HEK293 (cell line): Measurements from ENCODE around the gene TREM1.

Experiments used
- CTCF ChIA-PET: fragments of 350-600 bp; formaldehyde crosslinking; extraction: SDS; loops from one replicate; lab custom pipeline; 2021; ENCODE audit warnings: antibody characterized with exemption; lab: Yijun Ruan, JAX
- POLR2A ChIA-PET: fragments of 300-600 bp; formaldehyde crosslinking; extraction: SDS; loops from one replicate; lab custom pipeline; 2020; ENCODE audit warnings: antibody characterized with exemption, inconsistent platforms; lab: Yijun Ruan, JAX
- H3K27ac ChIP-seq: fragments of 200-500 bp; sonication (Bioruptor generic); 2 replicates; pipeline ENCODE4 v1.5.1; 2014; ENCODE audit warnings: low read depth, low read length, control low read depth, inconsistent platforms; ENCODE audit errors: extremely low read depth
- H3K36me3 ChIP-seq, 2 experiments: fragments of 200-500 bp in 1 of 2; sonication (Bioruptor generic) in 1 of 2; 1 replicate in 1 of 2; 2 replicates in 1 of 2; pipeline ENCODE4 v1.5.1; 2014 to 2017; ENCODE audit warnings: inconsistent platforms in 2 of 2, low read length in 2 of 2; ENCODE audit not compliant: control insufficient read depth in 2 of 2, insufficient read depth in 1 of 2
- H3K4me1 ChIP-seq: fragments of 200-500 bp; sonication (Bioruptor generic); 2 replicates; pipeline ENCODE4 v1.5.1; 2014; ENCODE audit warnings: mild to moderate bottlenecking, low read length, inconsistent platforms; ENCODE audit not compliant: control insufficient read depth, insufficient read depth
- H3K4me3 ChIP-seq: 2 replicates; pipeline ENCODE4 v1.5.1; 2011; ENCODE audit warnings: low read depth, mild to moderate bottlenecking, control low read depth, low read length, moderate library complexity
- H3K9me3 ChIP-seq: fragments of 200-500 bp; sonication (Bioruptor generic); 2 replicates; pipeline ENCODE4 v1.5.1; 2014; ENCODE audit warnings: low read depth, low read length, inconsistent platforms; ENCODE audit not compliant: control insufficient read depth, insufficient read depth
- CTCF ChIP-seq: fragments of 450-650 bp; formaldehyde crosslinking; IDR thresholded peaks from 2 replicates; pipeline ENCODE4 v1.5.1; 2016; ENCODE audit warnings: missing biosample characterization, missing genetic modification characterization
- KLF17 ChIP-seq: fragments of 450-650 bp; formaldehyde crosslinking; IDR thresholded peaks from 2 replicates; pipeline ENCODE4 v1.5.1; 2016; ENCODE audit warnings: missing biosample characterization, missing genetic modification characterization
- MYNN ChIP-seq: fragments of 450-650 bp; formaldehyde crosslinking; IDR thresholded peaks from 2 replicates; pipeline ENCODE4 v1.5.1; 2016; ENCODE audit warnings: missing biosample characterization, missing genetic modification characterization, borderline replicate concordance
- PRDM10 ChIP-seq: fragments of 450-650 bp; formaldehyde crosslinking; IDR thresholded peaks from 2 replicates; pipeline ENCODE4 v1.5.1; 2016; ENCODE audit warnings: missing biosample characterization, missing genetic modification characterization
- PRDM4 ChIP-seq: fragments of 450-650 bp; formaldehyde crosslinking; IDR thresholded peaks from 2 replicates; pipeline ENCODE4 v1.5.1; 2017; ENCODE audit warnings: missing biosample characterization, missing genetic modification characterization
- REST ChIP-seq: fragments of 450-650 bp; formaldehyde crosslinking; IDR thresholded peaks from 2 replicates; pipeline ENCODE4 v1.5.1; 2016; ENCODE audit warnings: missing biosample characterization, missing genetic modification characterization
- SCRT1 ChIP-seq: fragments of 450-650 bp; formaldehyde crosslinking; IDR thresholded peaks from 2 replicates; pipeline ENCODE4 v1.5.1; 2016; ENCODE audit warnings: missing biosample characterization, missing genetic modification characterization, borderline replicate concordance
- SCRT2 ChIP-seq: fragments of 450-650 bp; formaldehyde crosslinking; IDR thresholded peaks from 2 replicates; pipeline ENCODE4 v1.5.1; 2016; ENCODE audit warnings: missing biosample characterization, missing genetic modification characterization
- ZFHX2 ChIP-seq: fragments of 450-650 bp; formaldehyde crosslinking; conservative IDR thresholded peaks from 2 replicates; pipeline ENCODE4 v1.5.1; 2016; ENCODE audit warnings: missing biosample characterization, missing genetic modification characterization
- ZIC2 ChIP-seq: fragments of 450-650 bp; formaldehyde crosslinking; IDR thresholded peaks from 2 replicates; pipeline ENCODE4 v1.5.1; 2016; ENCODE audit warnings: missing biosample characterization, missing genetic modification characterization
- ZNF548 ChIP-seq: fragments of 450-650 bp; formaldehyde crosslinking; IDR thresholded peaks from 2 replicates; pipeline ENCODE4 v1.5.1; 2016; ENCODE audit warnings: missing biosample characterization, missing genetic modification characterization
- ZNF747 ChIP-seq: fragments of 450-650 bp; formaldehyde crosslinking; IDR thresholded peaks from 2 replicates; pipeline ENCODE4 v1.5.1; 2016; ENCODE audit warnings: missing biosample characterization, missing genetic modification characterization
- ZSCAN23 ChIP-seq: fragments of 450-650 bp; formaldehyde crosslinking; IDR thresholded peaks from 2 replicates; pipeline ENCODE4 v1.5.1; 2016; ENCODE audit warnings: missing biosample characterization, missing genetic modification characterization
- TF ChIP-seq, protein P1 (sequence below): fragments of 450-650 bp; formaldehyde crosslinking; IDR thresholded peaks from 2 replicates; pipeline ENCODE4 v1.5.1; 2016; ENCODE audit warnings: missing biosample characterization, missing genetic modification characterization

Gene TREM1

GRCh38 chr6:41294214-41294872 is 7.9 kb upstream of the TREM1 start:
- ChIA-PET CTCF (interaction anchor here (0.6 to 2.6 kb wide), 3 partner anchors 13 to 448 kb away, joined by 3 to 11 read pairs (median 4); no protein-coding TSS in a partner anchor), POLR2A (no interaction called here)
- Histone ChIP-seq H3K27ac (no peak overlapping the region), H3K4me3 (no peak overlapping the region), H3K36me3 (no peaks in the 10 kb centered on the region), H3K9me3 (no peaks in the 10 kb centered on the region), H3K4me1 (no peaks in the 10 kb centered on the region)
- TF ChIP-seq ZIC2 (tag by site-specific recombination) (peak; percentile 92), ZFHX2 (tag by site-specific recombination) (peak; percentile 61; the same call in 1 of the 2 replicates), REST (peak; percentile 55)
- TF ChIP-seq, protein P1, sequence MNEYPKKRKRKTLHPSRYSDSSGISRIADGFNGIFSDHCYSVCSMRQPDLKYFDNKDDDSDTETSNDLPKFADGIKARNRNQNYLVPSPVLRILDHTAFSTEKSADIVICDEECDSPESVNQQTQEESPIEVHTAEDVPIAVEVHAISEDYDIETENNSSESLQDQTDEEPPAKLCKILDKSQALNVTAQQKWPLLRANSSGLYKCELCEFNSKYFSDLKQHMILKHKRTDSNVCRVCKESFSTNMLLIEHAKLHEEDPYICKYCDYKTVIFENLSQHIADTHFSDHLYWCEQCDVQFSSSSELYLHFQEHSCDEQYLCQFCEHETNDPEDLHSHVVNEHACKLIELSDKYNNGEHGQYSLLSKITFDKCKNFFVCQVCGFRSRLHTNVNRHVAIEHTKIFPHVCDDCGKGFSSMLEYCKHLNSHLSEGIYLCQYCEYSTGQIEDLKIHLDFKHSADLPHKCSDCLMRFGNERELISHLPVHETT (tag by site-specific recombination): no peak

GRCh38 chr6:41291717-41292116 is 5.2 kb upstream of the TREM1 start:
- POLR2A ChIA-PET: no interaction called here
- CTCF ChIA-PET: interaction anchor here (2.6 kb wide), 1 partner anchor 15 kb away, joined by 11 read pairs; no protein-coding TSS in a partner anchor
- Histone ChIP-seq H3K27ac (no peak overlapping the region), H3K4me1 (no peaks in the 10 kb centered on the region; the same call in 1 of the 2 replicates), H3K36me3 (no peaks in the 10 kb centered on the region), H3K9me3 (no peaks in the 10 kb centered on the region), H3K4me3 (no peak overlapping the region)
- TF ChIP-seq ZNF548 (tag by site-specific recombination) (no peak), SCRT2 (tag by site-specific recombination) (peak; percentile 93), SCRT1 (peak; percentile 89; the same call in 1 of the 2 replicates)

- Histone ChIP-seq H3K4me1 (no peaks in the 10 kb centered on the region; the same call in 1 of the 2 replicates), H3K27ac (no peak overlapping the region), H3K4me3 (no peak overlapping the region), H3K9me3 (no peaks in the 10 kb centered on the region), H3K36me3 (no peaks in the 10 kb centered on the region)
- POLR2A ChIA-PET: no interaction called here
- no peak for TF ChIP-seq KLF17 (tag by site-specific recombination)
- TF ChIP-seq CTCF (tag by site-specific recombination): no peak
- TF ChIP-seq ZSCAN23 (tag by site-specific recombination): no peak
- no peak for TF ChIP-seq MYNN (tag by site-specific recombination)
- TF ChIP-seq PRDM4 (tag by site-specific recombination): no peak
- TF ChIP-seq ZNF747 (tag by site-specific recombination): no peak
- no peak for TF ChIP-seq PRDM10 (tag by site-specific recombination)
- CTCF ChIA-PET: interaction anchor here (1.1 to 1.6 kb wide), 2 partner anchors 10 to 17 kb away, joined by 3 to 10 read pairs; no protein-coding TSS in a partner anchor
Observed at GRCh38 chr6:41289815-41290214, 3.3 kb upstream of the TREM1 start.
